AG09309 (cell line): Measurements from ENCODE around the gene FIP1L1.

Experiments
- DNase-seq: peaks from one replicate; pipeline ENCODE4 v3.0.0-alpha.2; 2010; ENCODE audit warnings: low read depth
- H3K4me3 ChIP-seq: 2 replicates; pipeline ENCODE4 v1.5.1; 2011; ENCODE audit warnings: mild to moderate bottlenecking, low read depth, low read length, moderate library complexity; ENCODE audit not compliant: control insufficient read depth
- TF ChIP-seq, protein P1 (sequence below): IDR thresholded peaks from 2 replicates; pipeline ENCODE4 v1.5.1; 2011; ENCODE audit warnings: mild to moderate bottlenecking, low read depth, low read length, inconsistent platforms; ENCODE audit not compliant: insufficient read depth, control insufficient read depth; ENCODE audit errors: missing control alignments

Gene FIP1L1

DNA sequence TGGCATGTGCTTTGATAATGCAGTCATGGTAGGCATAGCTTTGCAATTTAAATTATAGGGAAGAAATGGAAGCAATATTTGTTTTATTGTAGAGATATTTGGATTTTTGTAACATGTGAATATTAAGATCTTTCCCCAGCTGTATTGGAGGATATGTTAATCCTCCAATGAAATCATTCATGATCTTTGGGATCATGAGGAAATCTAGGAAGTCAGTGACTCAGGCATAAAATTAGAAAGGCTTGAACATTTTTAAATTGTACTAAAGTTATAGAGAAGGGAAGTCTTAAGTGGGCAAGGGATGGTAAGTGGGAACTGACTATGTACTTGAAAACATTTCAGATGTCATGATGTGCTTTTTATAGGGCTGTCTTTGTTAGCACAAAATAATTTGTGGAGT, 46.8 kb downstream of the FIP1L1 start:
- no peak for DNase-seq
- no peak overlapping the region for H3K4me3 ChIP-seq
- TF ChIP-seq, protein P1, sequence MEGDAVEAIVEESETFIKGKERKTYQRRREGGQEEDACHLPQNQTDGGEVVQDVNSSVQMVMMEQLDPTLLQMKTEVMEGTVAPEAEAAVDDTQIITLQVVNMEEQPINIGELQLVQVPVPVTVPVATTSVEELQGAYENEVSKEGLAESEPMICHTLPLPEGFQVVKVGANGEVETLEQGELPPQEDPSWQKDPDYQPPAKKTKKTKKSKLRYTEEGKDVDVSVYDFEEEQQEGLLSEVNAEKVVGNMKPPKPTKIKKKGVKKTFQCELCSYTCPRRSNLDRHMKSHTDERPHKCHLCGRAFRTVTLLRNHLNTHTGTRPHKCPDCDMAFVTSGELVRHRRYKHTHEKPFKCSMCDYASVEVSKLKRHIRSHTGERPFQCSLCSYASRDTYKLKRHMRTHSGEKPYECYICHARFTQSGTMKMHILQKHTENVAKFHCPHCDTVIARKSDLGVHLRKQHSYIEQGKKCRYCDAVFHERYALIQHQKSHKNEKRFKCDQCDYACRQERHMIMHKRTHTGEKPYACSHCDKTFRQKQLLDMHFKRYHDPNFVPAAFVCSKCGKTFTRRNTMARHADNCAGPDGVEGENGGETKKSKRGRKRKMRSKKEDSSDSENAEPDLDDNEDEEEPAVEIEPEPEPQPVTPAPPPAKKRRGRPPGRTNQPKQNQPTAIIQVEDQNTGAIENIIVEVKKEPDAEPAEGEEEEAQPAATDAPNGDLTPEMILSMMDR, result no peak

DNA sequence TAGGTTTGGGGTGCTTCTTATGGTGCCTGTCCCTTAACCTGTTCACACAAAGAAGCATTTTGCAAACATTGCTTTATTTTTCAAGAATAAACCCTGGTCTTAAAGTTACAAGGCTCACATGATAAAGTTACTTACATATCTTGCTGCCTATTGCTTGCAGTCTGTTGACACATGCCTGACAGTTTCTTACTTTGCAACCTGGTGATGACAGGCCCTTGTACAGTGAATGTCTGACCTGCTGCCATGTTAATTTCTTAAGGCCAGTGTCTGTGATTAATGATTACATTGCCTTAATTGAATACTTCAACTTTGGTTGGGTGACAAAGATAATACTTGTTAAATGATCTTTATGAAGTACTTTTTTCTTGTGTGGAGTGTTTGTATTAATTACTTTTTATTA, 49.9 kb downstream of the FIP1L1 start:
- H3K4me3 ChIP-seq, result no peak overlapping the region
- TF ChIP-seq, protein P1, result no peak
- DNase-seq, result no peak

DNA sequence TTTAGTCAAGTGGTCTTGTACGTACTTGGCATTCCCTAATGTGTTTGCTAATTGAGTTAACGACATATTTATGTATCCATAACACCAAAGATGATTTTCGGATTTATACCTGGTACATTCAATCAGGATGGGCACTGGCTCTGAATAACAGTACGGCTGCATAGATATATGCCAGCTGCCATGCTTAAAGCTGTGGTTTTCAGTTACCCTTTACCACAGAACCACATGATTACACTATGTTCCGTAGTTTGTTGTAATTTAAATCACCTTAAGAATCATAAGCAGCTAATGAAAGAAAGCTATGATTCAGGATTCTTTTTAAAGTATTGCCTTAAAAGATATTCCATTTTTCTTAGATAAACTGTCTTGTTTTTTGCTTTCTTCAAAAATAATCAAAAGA, 53.6 kb downstream of the FIP1L1 start:
- TF ChIP-seq, protein P1, result no peak
- H3K4me3 ChIP-seq, result no peak overlapping the region
- no peak for DNase-seq

DNA sequence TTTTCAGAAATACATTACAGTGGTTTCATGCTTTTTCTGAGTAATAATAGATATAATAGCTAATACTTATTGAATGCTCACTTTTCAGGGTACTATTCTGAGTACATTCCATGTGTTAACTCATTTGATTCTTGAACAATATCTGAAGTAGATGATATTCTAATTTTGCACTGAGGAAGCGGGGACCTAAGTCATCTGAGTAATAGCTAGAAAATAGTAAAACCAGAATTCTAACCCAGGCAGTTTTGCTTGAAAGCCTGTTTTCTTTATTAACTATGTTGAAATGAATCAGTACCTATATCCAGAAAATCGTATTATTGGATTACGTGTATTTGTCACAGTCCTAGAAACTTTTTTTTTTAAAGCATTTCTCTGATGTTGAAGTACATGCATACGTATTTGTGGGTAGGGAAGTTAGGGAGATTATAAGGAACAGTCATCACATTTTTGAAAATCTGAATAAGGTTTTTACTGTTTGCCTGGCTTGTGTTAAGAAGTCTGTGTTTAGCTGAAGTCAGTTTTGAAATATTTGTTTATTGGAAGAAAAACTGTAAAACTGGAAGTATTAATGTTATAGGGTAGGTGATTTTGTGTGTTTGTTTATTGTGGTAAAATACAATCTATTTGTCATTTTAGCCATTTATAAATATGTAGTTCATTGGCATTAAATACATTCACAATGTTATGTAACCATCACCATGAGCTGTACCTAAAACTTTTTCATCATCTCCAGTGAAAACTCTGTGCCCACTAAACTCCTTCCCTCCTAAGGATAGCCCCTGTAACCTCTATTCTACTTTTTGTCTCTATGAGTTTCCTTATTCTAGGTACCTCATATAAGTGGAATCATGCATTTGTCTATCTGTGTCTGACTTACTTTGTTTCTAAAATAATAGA, 55.3 kb downstream of the FIP1L1 start:
- no peak for DNase-seq
- TF ChIP-seq, protein P1, result no peak

DNA sequence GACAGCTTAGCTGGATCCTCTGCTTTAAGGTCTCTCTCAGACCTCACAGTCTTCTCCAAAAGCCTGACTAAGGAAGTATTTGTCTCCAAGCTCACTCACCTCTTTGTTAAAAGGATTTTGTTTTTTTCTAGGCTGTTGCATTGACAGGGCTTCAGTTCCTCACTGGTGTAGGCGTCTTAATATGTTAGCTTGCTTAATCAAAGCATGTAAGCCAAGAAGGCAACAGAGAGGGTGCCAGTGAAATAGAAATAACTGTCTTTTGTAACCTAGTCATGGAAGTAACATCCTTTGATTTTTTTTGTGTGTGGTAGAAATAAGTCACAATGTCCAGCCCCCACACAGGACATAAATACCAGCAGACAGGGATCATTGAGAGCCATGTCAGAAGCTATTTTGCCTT, 58.8 kb downstream of the FIP1L1 start:
- no peak overlapping the region for H3K4me3 ChIP-seq
- TF ChIP-seq, protein P1, result no peak
- no peak for DNase-seq

More for the DNA sequence above, 55.3 kb downstream of the FIP1L1 start:
- H3K4me3 ChIP-seq, result no peak overlapping the region

DNA sequence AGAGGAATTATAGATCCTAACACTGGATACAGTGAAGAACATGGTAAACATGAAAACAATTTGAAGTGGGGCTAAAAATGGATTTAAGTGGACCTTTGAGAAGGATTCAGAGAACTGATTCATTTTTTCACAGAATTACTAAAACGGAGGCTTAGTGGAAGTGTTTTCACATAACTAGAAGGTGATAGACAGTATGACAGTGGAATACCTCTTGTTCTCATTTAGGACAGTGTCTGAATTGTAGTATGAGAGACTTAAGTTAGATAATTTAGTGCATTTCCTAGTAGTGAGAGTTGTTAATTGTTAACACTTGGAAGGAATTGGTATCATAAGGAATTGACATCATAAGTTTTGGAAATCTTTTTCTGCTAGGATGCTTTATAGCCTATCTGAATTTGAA, 64.1 kb downstream of the FIP1L1 start:
- TF ChIP-seq, protein P1, result no peak
- DNase-seq, result no peak

DNA sequence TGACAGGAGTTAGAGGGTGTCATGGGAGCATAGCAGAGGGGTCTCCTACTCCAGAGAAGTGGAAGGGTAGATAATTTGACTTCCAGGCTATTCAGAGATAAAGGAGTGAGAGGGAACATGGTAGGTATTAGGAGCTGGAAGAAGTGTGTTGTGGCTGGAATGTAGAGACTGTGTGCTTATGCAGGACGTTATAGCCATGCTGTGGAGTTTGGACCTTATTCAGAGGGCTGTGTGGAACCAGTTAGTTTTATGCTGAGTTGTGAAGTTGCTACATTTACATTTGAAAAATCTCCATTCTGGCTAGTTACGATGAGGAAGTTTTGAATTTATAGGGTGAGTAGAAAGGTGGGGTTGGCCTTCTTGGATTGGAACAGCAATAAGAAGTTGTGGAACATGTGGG, 67.5 kb downstream of the FIP1L1 start:
- no peak overlapping the region for H3K4me3 ChIP-seq
- TF ChIP-seq, protein P1, result no peak
- DNase-seq, result no peak

More for the DNA sequence above, 64.1 kb downstream of the FIP1L1 start:
- no peak overlapping the region for H3K4me3 ChIP-seq
